ENCODE measurements around the gene EXOSC5.

DNA sequence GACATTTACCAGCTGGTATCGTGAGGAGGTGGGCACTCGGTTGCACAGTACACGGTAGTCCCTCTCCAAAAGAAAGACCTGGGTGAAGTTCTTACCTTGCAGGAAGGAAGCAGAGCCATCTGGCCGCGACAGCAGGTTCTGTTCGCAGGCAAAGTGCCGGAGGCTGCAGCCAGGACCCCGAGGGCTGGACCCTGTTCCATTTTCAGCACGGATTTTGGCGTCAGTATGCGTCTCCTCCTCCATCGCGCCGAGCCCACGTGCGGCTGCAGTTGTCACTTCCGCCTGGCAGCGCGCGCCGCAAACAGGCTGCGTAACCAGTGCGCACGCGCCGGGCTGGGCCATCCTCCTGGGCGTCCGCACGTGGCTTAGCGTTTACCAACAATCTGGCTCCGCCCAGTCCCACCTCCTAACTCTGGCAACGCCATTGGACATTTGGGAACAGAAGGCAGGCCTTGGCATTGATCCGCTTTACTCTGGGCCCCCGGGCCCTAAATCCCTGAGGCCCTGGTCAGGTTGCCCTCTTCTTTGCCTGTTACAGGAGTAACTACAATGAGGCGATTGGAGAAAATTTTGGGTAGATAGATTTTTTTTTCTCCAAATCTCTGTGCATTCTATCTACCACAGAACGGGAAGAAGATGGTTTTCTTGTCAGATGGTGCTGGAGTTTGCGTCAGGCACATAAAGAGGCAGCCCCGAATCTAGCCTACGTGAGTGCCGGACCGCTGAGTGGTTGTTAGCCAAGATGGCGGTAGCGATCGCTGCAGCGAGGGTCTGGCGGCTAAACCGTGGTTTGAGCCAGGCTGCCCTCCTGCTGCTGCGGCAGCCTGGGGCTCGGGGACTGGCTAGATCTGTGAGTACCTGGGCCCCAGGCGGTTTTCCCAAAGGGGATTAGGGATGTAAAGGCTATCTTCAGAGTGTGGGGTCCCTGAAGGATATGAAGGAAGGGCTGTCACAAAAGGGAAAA is at the start of gene EXOSC5, which contains the start of gene BCKDHA:
- TF ChIP-seq, protein P1, sequence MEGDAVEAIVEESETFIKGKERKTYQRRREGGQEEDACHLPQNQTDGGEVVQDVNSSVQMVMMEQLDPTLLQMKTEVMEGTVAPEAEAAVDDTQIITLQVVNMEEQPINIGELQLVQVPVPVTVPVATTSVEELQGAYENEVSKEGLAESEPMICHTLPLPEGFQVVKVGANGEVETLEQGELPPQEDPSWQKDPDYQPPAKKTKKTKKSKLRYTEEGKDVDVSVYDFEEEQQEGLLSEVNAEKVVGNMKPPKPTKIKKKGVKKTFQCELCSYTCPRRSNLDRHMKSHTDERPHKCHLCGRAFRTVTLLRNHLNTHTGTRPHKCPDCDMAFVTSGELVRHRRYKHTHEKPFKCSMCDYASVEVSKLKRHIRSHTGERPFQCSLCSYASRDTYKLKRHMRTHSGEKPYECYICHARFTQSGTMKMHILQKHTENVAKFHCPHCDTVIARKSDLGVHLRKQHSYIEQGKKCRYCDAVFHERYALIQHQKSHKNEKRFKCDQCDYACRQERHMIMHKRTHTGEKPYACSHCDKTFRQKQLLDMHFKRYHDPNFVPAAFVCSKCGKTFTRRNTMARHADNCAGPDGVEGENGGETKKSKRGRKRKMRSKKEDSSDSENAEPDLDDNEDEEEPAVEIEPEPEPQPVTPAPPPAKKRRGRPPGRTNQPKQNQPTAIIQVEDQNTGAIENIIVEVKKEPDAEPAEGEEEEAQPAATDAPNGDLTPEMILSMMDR (IDR thresholded peaks at IDR 0.05) = no peak
- TF ChIP-seq POLR2A (IDR thresholded peaks at IDR 0.05) = no peak
